GM21528 (cell line): ENCODE measurements around the gene SUN1.
"Not testable (repeated sequence)": the region's sequence is repeated elsewhere in the genome, so short reads cannot be mapped to it uniquely, and the experiment has no call there.

Source experiments
- ATAC-seq: cut with Tn5 transposase; IDR thresholded peaks from one replicate; pipeline ENCODE4 v1.9.1; 2021; ENCODE audit warnings: mild to moderate bottlenecking, moderate library complexity; ENCODE audit not compliant: unreplicated experiment, low FRiP score

The SUN1 gene

GRCh38 chr7:901041-901387, 68.7 kb downstream of the SUN1 start:
- ATAC-seq = no peak

GRCh38 chr7:901388-902154, 69.3 kb downstream of the SUN1 start:
- ATAC-seq = no peak

GRCh38 chr7:902996-903395, 70.7 kb downstream of the SUN1 start:
- no peak for ATAC-seq

- no peak for ATAC-seq
Observed at GRCh38 chr7:903921-904755, 71.9 kb downstream of the SUN1 start.

- no peak for ATAC-seq
Observed at GRCh38 chr7:904847-905246, 72.6 kb downstream of the SUN1 start.

- ATAC-seq = no peak
Observed at GRCh38 chr7:906776-907157, 74.5 kb downstream of the SUN1 start.

GRCh38 chr7:907158-907980, 75.1 kb downstream of the SUN1 start:
- ATAC-seq = no peak

GRCh38 chr7:908159-908581, 75.9 kb downstream of the SUN1 start:
- ATAC-seq = no peak

- not testable (repeated sequence) for ATAC-seq
Observed at GRCh38 chr7:908591-909357, 76.5 kb downstream of the SUN1 start.

- no peak for ATAC-seq
Observed at GRCh38 chr7:909358-910329, 77.4 kb downstream of the SUN1 start.

GRCh38 chr7:910441-910861, 78.2 kb downstream of the SUN1 start:
- ATAC-seq = no peak

- no peak for ATAC-seq
Observed at GRCh38 chr7:910931-911431, 78.7 kb downstream of the SUN1 start.

GRCh38 chr7:911791-912480, 79.7 kb downstream of the SUN1 start:
- no peak for ATAC-seq

- no peak for ATAC-seq
Observed at GRCh38 chr7:913736-914520, 81.7 kb downstream of the SUN1 start.

GRCh38 chr7:914521-915194, 82.4 kb downstream of the SUN1 start:
- no peak for ATAC-seq

GRCh38 chr7:915291-916218, 83.3 kb downstream of the SUN1 start:
- no peak for ATAC-seq
